Activated T-helper 1 cell treated with anti-CD3 and anti-CD28 coated beads, Interleukin-12 subunit alpha, Interleukin-12 subunit beta, Interleukin-2, Interleukin-4 antibody, amounts not matched to agents 30 ng/mL and 10 ng/mL and 1 ng/mL, durations not matched to agents 14 hours and 24 hours and 36 hours (primary cell): Measurements from ENCODE around the gene MRGPRF. TPM values are rescaled to one million over a fixed set of nuclear protein-coding genes. Genes with fewer than 3 reads are reported as not detected.

Experiments
- DNase-seq: peaks from one replicate; pipeline ENCODE4 v3.0.0; 2021; ENCODE audit warnings: low spot score
- H3K27ac Mint-ChIP-seq: one replicate; pipeline ENCODE4 v1.8.0; 2021; ENCODE audit warnings: mild to moderate bottlenecking, mixed read lengths
- H3K27me3 Mint-ChIP-seq: one replicate; pipeline ENCODE4 v1.8.0; 2022; ENCODE audit warnings: mild to moderate bottlenecking, moderate library complexity, mixed read lengths; ENCODE audit not compliant: insufficient read depth
- H3K36me3 Mint-ChIP-seq: one replicate; pipeline ENCODE4 v1.8.0; 2021; ENCODE audit warnings: low read depth, mixed read lengths
- H3K4me1 Mint-ChIP-seq: one replicate; pipeline ENCODE4 v1.8.0; 2021; ENCODE audit warnings: low read depth, mixed read lengths
- H3K4me3 Mint-ChIP-seq: one replicate; pipeline ENCODE4 v1.8.0; 2021; ENCODE audit warnings: mild to moderate bottlenecking, moderate library complexity, mixed read lengths
- H3K9me3 Mint-ChIP-seq: one replicate; pipeline ENCODE4 v1.8.0; 2021; ENCODE audit warnings: mixed read lengths
- intact Hi-C: fragments of 100-400 bp; cut with micrococcal nuclease; formaldehyde crosslinking; loops from one replicate; pipeline ENCODE4 v1.15.1; 2024
- total RNA-seq: library from RNA; stranded (reverse); gene quantifications from 2 replicates; pipeline ENCODE4 v1.2.3, GENCODE V29; 2022

MRGPRF gene, protein sequence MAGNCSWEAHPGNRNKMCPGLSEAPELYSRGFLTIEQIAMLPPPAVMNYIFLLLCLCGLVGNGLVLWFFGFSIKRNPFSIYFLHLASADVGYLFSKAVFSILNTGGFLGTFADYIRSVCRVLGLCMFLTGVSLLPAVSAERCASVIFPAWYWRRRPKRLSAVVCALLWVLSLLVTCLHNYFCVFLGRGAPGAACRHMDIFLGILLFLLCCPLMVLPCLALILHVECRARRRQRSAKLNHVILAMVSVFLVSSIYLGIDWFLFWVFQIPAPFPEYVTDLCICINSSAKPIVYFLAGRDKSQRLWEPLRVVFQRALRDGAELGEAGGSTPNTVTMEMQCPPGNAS
- total RNA-seq = not detected in 2 replicates

DNA sequence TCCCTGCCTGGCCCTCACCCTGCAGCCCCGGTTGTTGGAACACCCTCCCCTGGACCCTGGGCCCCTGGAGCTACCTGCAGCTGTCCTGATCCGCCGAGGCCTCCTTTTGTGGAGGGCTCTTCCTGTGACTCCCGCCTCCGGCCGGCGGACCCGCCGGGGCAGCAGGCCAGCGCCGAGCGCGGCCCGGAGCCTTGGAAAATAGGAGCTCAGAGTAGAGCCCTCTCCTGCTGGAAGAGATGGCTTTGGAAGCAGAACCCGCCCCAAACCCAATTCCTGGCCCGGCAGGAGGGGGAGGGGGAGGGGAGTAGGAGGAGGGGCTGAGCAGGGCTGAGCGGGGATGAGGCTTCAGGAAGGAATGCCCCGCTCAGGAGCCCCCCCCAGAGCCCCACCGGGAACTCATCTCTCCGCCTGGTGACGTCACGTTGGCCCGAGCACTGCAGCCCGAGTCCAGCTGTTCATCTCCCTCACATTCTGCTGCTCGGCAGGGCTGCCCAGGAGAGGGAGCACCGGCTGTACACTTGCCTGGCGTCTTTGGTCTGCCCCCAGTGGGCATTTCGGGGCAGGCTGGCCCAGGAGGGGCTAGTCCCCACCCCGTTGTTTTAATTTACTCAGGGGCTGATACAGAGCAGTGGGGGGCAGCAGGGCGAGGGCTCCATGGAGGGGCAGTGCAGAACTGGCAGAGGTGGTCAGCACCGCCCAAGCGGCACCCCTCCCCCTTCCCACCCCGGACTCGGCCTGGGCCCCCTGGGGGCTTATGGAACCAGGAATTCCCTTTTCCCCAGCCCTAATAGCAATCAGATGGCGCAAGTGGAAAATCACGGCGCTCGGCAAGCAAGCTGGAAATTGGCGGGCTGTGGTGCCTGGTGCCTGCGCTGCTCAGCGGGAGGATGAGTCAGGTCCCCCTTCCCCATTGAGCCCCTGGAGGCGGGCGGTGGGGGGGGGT is at the start of gene MRGPRF:
Gene MRGPRF, minus strand, starts transcription at position 238 of the 943 bp plus-strand sequence. CDS start 3,345 bp downstream, outside the sequence.
- Mint-ChIP-seq H3K36me3 (no peaks in the 10 kb centered on the region), H3K9me3 (no peaks in the 10 kb centered on the region), H3K4me3 (no peak within 1 kb of the TSS), H3K27ac (no peak within 1 kb of the TSS), H3K27me3 (peaks cover 17% of the 10 kb centered on the region), H3K4me1 (no peaks in the 10 kb centered on the region)
- DNase-seq = no peak
- intact Hi-C loops = no loop called here

DNA sequence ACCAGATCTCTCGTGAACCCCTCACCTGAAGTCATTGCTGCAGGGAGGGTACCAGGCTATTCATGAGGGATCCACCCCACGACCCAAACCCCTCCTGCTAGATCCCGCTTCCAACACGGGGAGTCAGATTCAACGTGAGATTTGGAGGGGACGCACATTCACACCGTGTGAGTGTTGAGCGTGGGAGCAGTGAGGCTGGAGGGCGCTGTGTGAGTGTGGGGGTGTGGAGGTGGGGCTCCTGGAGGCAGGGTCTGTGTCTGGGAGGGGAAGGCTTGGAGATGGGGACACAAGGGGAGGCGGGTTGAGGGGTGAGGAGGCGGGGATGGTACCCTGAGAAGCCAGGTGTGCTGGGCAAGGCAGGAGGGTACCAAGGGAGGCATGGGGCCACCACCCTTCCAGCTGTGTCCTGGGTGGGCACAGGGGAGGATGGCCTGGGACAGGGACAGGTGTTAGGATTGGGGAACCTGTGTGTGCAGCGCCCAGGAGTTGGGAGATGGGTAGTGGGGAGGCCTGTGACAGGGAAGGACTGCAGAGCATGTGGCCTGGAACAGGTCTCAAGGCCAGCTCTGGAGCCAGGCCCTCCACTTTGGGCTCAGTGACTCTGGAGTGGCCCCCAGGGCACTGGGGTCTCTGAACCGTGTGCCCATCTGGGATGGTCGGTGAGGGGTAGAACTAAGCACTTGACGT is 49.3 kb upstream of the MRGPRF start:
- H3K4me1 Mint-ChIP-seq = no peaks in the 10 kb centered on the region
- H3K27ac Mint-ChIP-seq = no peak overlapping the region
- H3K27me3 Mint-ChIP-seq = no peaks in the 10 kb centered on the region
- no peaks in the 10 kb centered on the region for H3K9me3 Mint-ChIP-seq
- no peak for DNase-seq
- H3K36me3 Mint-ChIP-seq = no peaks in the 10 kb centered on the region
- intact Hi-C loops = no loop called here
- H3K4me3 Mint-ChIP-seq = no peak overlapping the region

DNA sequence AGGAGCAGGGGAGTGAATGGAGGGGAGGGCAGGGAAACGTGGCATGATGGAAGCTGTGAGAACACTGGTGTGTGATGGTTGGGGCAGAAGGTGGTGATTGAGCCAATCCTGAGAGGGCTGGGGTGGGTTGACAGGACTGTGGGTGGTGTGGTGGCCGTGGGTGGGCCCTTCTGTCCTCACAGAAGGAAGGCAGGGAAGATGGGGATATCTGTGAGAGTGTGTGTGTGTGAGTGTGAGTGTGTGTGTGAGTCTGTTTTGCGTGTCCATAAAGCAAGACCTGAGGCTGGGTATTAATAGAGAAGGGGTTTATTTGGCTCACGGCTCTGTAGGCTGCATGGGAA is 48.6 kb upstream of the MRGPRF start:
- H3K27me3 Mint-ChIP-seq = no peaks in the 10 kb centered on the region
- H3K4me1 Mint-ChIP-seq = no peaks in the 10 kb centered on the region
- no peak for DNase-seq
- H3K9me3 Mint-ChIP-seq = no peaks in the 10 kb centered on the region
- H3K4me3 Mint-ChIP-seq = no peak overlapping the region
- intact Hi-C loops = no loop called here
- peak overlapping the region; percentile 23 for H3K27ac Mint-ChIP-seq
- no peaks in the 10 kb centered on the region for H3K36me3 Mint-ChIP-seq

DNA sequence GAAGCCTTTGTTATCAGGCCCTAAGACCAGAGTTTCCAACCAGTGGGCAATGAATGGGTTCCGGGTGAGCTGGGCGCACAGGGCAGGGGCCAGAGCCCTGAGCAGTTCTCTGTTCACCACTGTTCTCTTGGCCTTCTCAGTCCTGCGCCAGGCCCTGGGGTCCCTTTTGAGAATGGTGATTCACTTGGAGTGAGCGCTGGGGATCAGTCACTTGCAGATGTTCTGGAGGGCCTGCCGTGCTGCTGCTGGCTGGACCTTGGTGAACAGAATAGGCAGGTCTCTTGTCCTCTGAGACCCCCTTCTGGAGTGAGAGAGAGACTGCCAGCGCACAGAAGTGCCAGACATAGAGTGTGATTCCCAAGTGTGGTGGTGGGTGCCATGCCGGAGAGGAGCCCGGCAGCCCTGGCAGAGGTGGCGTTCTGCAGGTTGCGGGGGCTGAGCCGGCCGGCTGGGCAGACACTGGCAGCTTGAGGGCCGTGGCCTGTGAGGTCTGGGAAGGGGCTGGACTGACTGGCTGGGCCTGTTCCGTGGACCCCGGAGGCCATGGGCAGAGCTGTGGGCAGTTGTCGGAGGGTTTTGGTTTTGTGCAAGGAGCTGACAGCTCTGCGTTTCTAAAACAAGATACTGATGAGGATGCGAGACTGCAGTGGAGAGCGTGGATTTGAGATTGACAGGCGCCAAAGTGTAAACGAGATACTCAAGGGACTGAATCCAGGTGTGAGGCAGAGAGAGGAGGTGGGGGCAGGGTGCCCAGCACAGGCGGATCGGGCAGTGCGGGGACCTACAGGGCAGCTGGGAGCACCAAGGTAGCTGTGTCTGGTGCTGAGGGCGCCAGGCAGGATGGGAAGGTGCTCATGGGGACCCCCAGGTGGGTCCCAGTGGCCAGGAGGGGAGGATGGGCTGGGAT is 48.0 kb upstream of the MRGPRF start:
- H3K36me3 Mint-ChIP-seq = no peaks in the 10 kb centered on the region
- H3K27ac Mint-ChIP-seq = peak overlapping the region; percentile 23
- no peaks in the 10 kb centered on the region for H3K9me3 Mint-ChIP-seq
- H3K4me3 Mint-ChIP-seq = no peak overlapping the region
- no peak for DNase-seq
- no peaks in the 10 kb centered on the region for H3K4me1 Mint-ChIP-seq
- H3K27me3 Mint-ChIP-seq = no peaks in the 10 kb centered on the region
- intact Hi-C loops = no loop called here

DNA sequence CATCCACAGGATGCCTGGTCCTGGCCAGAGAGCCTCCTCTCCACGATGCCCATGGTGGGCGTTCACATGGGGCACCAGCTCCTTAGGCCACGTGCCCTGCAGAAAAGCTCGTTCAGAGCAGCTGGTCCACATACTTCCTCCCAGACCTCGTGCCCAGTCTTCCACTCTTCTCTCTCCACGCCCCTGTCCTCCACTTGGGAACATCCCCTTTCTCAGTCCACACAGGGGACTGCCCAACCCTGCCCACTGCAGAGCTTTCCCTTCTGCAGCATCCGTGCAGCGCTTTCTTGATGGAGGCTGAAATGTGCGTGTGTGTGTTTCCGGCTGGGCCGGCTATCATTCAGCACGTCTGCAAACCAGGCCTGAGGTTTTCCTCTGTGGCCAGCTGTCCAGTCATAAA is 46.9 kb upstream of the MRGPRF start:
- Mint-ChIP-seq H3K27me3 (no peaks in the 10 kb centered on the region), H3K27ac (no peak overlapping the region), H3K4me1 (no peaks in the 10 kb centered on the region), H3K4me3 (no peak overlapping the region), H3K9me3 (no peaks in the 10 kb centered on the region), H3K36me3 (peaks cover 1% of the 10 kb centered on the region)
- DNase-seq = no peak
- intact Hi-C loops = no loop called here

DNA sequence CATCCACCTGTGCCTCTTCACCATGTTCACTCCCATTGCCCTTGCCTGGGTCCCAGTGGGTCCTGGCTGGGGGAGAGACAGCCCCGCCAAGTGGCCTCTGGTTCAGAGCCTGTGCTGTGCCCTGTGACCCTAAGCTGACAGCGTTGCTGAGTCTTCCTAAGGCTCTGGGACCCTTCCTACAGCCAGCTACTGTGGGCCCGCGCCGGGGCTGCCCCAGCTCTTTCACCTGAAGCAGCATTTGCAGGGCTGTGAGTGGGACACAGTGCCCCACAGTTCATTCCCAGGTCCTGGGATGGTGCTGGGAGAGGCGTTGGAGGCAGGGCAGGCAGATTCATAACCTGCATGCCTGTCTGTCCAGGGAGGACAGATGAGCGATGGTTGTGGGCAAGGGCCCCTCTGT is 46.4 kb upstream of the MRGPRF start:
- Mint-ChIP-seq H3K9me3 (no peaks in the 10 kb centered on the region), H3K4me1 (no peaks in the 10 kb centered on the region), H3K4me3 (no peak overlapping the region), H3K27ac (no peak overlapping the region), H3K27me3 (no peaks in the 10 kb centered on the region), H3K36me3 (peaks cover 1% of the 10 kb centered on the region)
- intact Hi-C loops = no loop called here
- no peak for DNase-seq

DNA sequence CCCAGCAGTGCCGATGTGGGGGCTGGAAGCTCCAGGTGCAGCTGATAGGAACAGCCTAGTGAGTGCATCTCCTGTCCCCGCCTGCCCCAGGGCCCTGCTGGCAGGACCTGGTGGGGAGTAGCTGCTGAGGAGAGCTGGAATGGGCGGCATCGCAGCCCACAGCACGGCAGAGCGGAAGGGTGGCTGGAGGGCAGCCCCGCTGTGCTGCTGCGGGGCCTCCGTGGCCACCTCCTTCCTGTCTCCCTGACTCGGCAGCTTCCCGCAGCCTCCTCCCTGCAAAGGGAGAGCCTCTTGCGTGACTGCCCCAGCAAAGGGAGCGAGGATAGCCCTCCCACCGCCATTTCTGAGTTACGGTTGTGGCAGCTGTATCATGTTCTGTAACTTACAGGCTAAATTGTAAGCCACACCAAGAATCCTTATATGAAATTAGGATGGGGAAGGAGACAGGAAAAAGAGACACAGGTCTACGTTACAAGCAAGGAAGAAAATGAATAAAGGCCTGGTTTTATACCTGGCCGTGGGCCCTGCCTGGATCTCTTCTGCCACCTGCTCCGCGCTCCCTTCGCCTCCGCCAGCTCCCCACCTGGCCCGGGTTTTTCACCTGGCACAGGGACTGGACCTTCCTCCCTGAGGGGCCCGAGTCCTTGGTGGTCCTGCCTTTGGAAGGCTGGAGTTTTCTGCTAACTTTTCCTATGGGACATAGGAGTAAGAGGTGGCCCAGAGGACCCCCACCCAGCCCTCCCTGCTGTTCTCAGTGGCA is 45.6 kb upstream of the MRGPRF start:
- intact Hi-C loops = no loop called here
- no peak for DNase-seq
- Mint-ChIP-seq H3K4me1 (no peaks in the 10 kb centered on the region), H3K4me3 (no peak overlapping the region), H3K9me3 (no peaks in the 10 kb centered on the region), H3K27me3 (no peaks in the 10 kb centered on the region), H3K27ac (no peak overlapping the region), H3K36me3 (peaks cover 1% of the 10 kb centered on the region)

DNA sequence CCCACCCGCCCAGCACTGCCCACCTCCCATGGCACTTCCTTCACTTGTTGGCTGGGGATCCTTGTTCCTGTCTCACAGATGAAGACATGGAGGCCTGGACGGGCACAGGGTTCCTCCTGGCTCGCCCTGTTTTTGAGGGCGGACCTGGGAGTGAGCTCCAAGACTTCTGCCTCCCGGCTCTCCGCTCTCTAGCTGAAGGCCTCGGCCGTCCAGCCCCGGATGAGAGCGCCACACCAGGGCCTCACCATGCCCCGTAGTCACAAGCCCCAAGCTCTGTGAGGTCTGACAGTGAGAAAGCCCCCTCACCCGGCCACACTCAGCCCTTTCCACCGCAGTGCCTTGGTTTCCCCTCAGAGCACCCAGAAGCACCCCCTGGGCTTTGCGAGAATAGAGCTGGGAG is 44.8 kb upstream of the MRGPRF start:
- intact Hi-C loops = no loop called here
- peaks cover 1% of the 10 kb centered on the region for H3K36me3 Mint-ChIP-seq
- no peak for DNase-seq
- no peaks in the 10 kb centered on the region for H3K9me3 Mint-ChIP-seq
- H3K4me3 Mint-ChIP-seq = no peak overlapping the region
- no peaks in the 10 kb centered on the region for H3K4me1 Mint-ChIP-seq
- no peak overlapping the region for H3K27ac Mint-ChIP-seq
- no peaks in the 10 kb centered on the region for H3K27me3 Mint-ChIP-seq

DNA sequence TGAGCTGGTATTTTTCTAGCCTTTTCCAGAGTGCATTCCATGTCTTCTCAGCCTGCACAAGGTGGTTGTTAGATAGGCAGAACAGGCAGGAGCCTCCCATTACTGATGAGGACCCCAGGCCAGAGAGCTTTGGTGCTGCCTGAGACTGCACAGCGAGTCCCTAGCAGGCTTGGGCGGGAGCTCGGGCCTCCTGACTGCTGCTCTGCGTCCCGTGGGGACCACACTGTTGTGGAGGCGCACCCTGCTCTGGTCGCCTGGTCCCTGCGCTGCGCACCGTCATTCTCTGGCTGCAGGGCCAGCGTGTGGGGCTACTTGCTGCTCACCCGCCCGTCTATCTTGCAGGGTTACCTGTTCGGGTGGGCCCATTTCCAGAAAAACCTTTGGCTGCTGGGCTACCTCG is 44.2 kb upstream of the MRGPRF start:
- Mint-ChIP-seq H3K4me1 (no peaks in the 10 kb centered on the region), H3K27me3 (no peaks in the 10 kb centered on the region), H3K9me3 (no peaks in the 10 kb centered on the region), H3K36me3 (peaks cover 1% of the 10 kb centered on the region), H3K4me3 (no peak overlapping the region), H3K27ac (no peak overlapping the region)
- DNase-seq = no peak
- intact Hi-C loops = no loop called here

DNA sequence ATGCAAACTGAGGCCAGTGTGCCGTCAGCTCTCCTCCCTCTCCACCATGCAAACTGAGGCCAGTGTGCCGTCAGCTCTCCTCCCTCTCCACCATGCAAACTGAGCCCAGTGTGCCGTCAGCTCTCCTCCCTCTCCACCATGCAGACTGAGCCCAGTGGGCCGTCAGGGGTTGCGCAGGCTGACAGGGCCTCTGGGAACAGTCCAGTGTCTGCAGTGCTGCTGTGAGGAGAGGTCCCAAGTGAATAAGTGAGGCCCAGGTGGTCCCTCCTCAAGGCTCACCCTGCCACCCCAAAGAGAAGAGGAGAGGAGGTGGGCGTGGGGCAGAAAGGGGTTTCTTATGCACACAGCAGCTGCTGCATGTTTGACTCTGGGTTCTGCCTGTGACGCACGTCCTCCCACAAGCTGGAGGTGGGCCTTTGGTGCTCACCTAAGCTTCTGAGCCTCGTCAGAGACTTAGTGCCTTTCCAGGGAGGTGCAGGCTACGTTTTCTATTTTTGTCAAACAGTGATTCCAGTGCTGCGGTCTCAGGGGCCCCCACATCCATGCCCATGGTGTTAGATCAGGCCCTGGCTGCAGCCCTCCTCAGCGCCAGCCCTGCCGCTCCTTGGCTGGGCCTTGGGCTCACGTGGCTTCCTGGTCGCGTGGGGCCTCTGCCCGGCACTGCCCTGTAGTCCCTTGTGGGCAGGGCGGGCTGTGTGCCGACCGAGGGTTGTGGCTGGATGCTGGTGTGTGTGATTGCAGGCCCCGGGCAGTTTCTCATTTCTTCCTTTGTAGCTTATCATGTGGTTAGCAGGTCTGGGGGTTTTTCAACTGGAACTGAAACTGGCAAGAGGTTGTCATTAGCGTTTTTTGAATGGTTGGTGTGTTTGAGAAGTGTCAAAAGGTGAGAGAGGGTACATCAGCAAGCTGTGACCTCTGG is 42.8 kb upstream of the MRGPRF start:
- intact Hi-C loops = no loop called here
- Mint-ChIP-seq H3K4me3 (no peak overlapping the region), H3K36me3 (peaks cover 1% of the 10 kb centered on the region), H3K27me3 (no peaks in the 10 kb centered on the region), H3K4me1 (no peaks in the 10 kb centered on the region), H3K27ac (no peak overlapping the region), H3K9me3 (no peaks in the 10 kb centered on the region)
- DNase-seq = no peak

DNA sequence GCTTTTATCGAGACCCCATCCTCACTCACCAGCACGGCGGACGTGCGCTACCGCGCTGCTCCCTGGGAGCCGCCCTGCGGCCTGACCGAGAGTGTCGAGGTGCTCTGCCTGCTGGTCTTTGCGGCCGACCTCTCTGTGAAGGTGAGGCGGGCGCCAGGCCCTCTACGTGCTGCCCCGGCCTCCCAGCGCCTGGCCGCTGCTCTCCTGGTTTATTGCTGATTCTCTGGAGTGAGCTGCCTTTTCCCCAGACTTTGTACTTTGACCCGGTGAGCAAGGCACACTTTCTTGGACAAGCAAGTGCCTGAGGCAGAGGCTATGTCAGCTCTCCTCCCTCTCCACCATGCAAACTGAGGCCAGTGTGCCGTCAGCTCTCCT is 42.2 kb upstream of the MRGPRF start:
- DNase-seq = no peak
- Mint-ChIP-seq H3K9me3 (no peaks in the 10 kb centered on the region), H3K4me1 (no peaks in the 10 kb centered on the region), H3K27me3 (no peaks in the 10 kb centered on the region), H3K4me3 (no peak overlapping the region), H3K36me3 (peaks cover 1% of the 10 kb centered on the region), H3K27ac (no peak overlapping the region)
- intact Hi-C loops = no loop called here
